SU-DHL-6 (cell line): ENCODE results near the gene C11orf24.

Experiments used
- H2AFZ ChIP-seq: fragments of 200-600 bp; sonication (generic); 2 replicates; pipeline ENCODE4 v1.6.1; 2014; ENCODE audit warnings: low read depth, mild to moderate bottlenecking, moderate library complexity, mixed read lengths, antibody characterized with exemption, low read length; ENCODE audit not compliant: severe bottlenecking
- H3F3A ChIP-seq: fragments of 200-600 bp; shearing (Covaris generic); 2 replicates; pipeline ENCODE4 v1.6.0; 2016; ENCODE audit warnings: antibody characterized with exemption, mild to moderate bottlenecking; ENCODE audit not compliant: insufficient read depth
- H3K27ac ChIP-seq: fragments of 200-600 bp; sonication (generic); 2 replicates; pipeline ENCODE4 v1.5.1; 2016; ENCODE audit warnings: low read depth, mild to moderate bottlenecking, low read length, moderate library complexity, mixed read lengths
- H3K27me3 ChIP-seq: fragments of 200-600 bp; sonication (generic), shearing (Covaris generic); 2 replicates; pipeline ENCODE4 v1.6.0; 2014; ENCODE audit warnings: mild to moderate bottlenecking, low read length
- H3K36me3 ChIP-seq: fragments of 200-600 bp; sonication (generic); 2 replicates; pipeline ENCODE4 v1.6.1; 2014; ENCODE audit warnings: mild to moderate bottlenecking, low read length, mixed read lengths
- H3K4me2 ChIP-seq: fragments of 300-600, 200-600 bp; shearing (Covaris generic), sonication (generic); 2 replicates; pipeline ENCODE4 v1.6.0; 2014; ENCODE audit warnings: low read length, low read depth, mild to moderate bottlenecking; ENCODE audit not compliant: poor library complexity, severe bottlenecking
- H3K4me3 ChIP-seq: fragments of 200-600 bp; sonication (generic); 2 replicates; pipeline ENCODE4 v1.5.1; 2014; ENCODE audit warnings: antibody characterized with exemption, low read length, mild to moderate bottlenecking, mixed read lengths; ENCODE audit not compliant: insufficient read depth, poor library complexity, severe bottlenecking
- H3K79me2 ChIP-seq: fragments of 200-600 bp; sonication (generic); 2 replicates; pipeline ENCODE4 v1.6.1; 2014; ENCODE audit warnings: mild to moderate bottlenecking, low read length, moderate library complexity; ENCODE audit not compliant: insufficient read depth
- H3K9ac ChIP-seq: fragments of 200-600 bp; sonication (generic); 2 replicates; pipeline ENCODE4 v1.7.0; 2014; ENCODE audit warnings: mild to moderate bottlenecking, low read length
- H3K9me2 ChIP-seq: fragments of 200-600 bp; sonication (generic); replicated peaks from 2 replicates; pipeline ENCODE4 v1.6.1; 2014; ENCODE audit warnings: low read length; ENCODE audit not compliant: insufficient read depth
- H3K9me3 ChIP-seq: fragments of 200-600 bp; sonication (generic); 2 replicates; pipeline ENCODE4 v1.6.1; 2014; ENCODE audit warnings: low read length, mixed read lengths; ENCODE audit not compliant: insufficient read depth
- H4K20me1 ChIP-seq: fragments of 200-600 bp; sonication (generic); 2 replicates; pipeline ENCODE4 v1.6.1; 2014; ENCODE audit warnings: low read depth, mild to moderate bottlenecking, antibody characterized with exemption, low read length, moderate library complexity, mixed read lengths
- CTCF ChIP-seq: fragments of 200-600 bp; sonication (generic); IDR thresholded peaks from one replicate; pipeline ENCODE4 v1.5.1; 2017; ENCODE audit warnings: antibody characterized with exemption, mild to moderate bottlenecking, low read length, moderate library complexity; ENCODE audit not compliant: insufficient read depth, poor library complexity, severe bottlenecking
- EZH2phosphoT487 ChIP-seq: fragments of 200-600 bp; sonication (generic), shearing (Covaris generic); conservative IDR thresholded peaks from 2 replicates; pipeline ENCODE4 v1.6.1; 2018; ENCODE audit warnings: mild to moderate bottlenecking, antibody characterized with exemption, low read length, moderate library complexity, mixed read lengths

The C11orf24 gene

GRCh38 chr11:68224606-68225005, 47.2 kb downstream of the C11orf24 start:
- Histone ChIP-seq H3K27ac (no peak overlapping the region), H3K9me3 (peaks cover 5% of the 10 kb centered on the region; the same call in 1 of the 2 replicates), H3K4me2 (no peak overlapping the region), H3F3A (no peaks in the 10 kb centered on the region), H3K79me2 (no peaks in the 10 kb centered on the region), H4K20me1 (no peaks in the 10 kb centered on the region), H2AFZ (no peak overlapping the region), H3K9ac (no peak overlapping the region), H3K4me3 (no peak overlapping the region), H3K9me2 (no peaks in the 10 kb centered on the region), H3K36me3 (no peaks in the 10 kb centered on the region), H3K27me3 (no peaks in the 10 kb centered on the region)
- TF ChIP-seq CTCF (no peak), EZH2phosphoT487 (no peak)

- no peak overlapping the region for H3K4me3 ChIP-seq
- no peaks in the 10 kb centered on the region for H3K79me2 ChIP-seq
- no peak overlapping the region for H3K27ac ChIP-seq
- H3F3A ChIP-seq, result no peaks in the 10 kb centered on the region
- H2AFZ ChIP-seq, result no peak overlapping the region
- TF ChIP-seq EZH2phosphoT487, result no peak
- TF ChIP-seq CTCF, result no peak
- no peaks in the 10 kb centered on the region for H4K20me1 ChIP-seq
- no peaks in the 10 kb centered on the region for H3K9me3 ChIP-seq
- H3K9ac ChIP-seq, result no peak overlapping the region
- no peaks in the 10 kb centered on the region for H3K27me3 ChIP-seq
- no peaks in the 10 kb centered on the region for H3K9me2 ChIP-seq
- H3K4me2 ChIP-seq, result no peak overlapping the region
- H3K36me3 ChIP-seq, result no peaks in the 10 kb centered on the region
These were observed 48.5 kb downstream of the C11orf24 start for GRCh38 chr11:68223275-68223674.

GRCh38 chr11:68221406-68221805, 50.4 kb downstream of the C11orf24 start:
- H3K4me2 ChIP-seq, result no peak overlapping the region
- no peaks in the 10 kb centered on the region for H3K9me2 ChIP-seq
- H3K79me2 ChIP-seq, result no peaks in the 10 kb centered on the region
- no peaks in the 10 kb centered on the region for H3K36me3 ChIP-seq
- H3K27ac ChIP-seq, result no peak overlapping the region
- H3K27me3 ChIP-seq, result no peaks in the 10 kb centered on the region
- H3K9ac ChIP-seq, result no peak overlapping the region
- H4K20me1 ChIP-seq, result no peaks in the 10 kb centered on the region
- H3K4me3 ChIP-seq, result no peak overlapping the region
- TF ChIP-seq EZH2phosphoT487 (no peak), CTCF (no peak)
- no peak overlapping the region for H2AFZ ChIP-seq
- H3K9me3 ChIP-seq, result no peaks in the 10 kb centered on the region
- no peaks in the 10 kb centered on the region for H3F3A ChIP-seq
